PFSK-1 (cell line): ENCODE results near the gene TEX101.

Experiments
- FOXP2 ChIP-seq: optimal IDR thresholded peaks from 2 replicates; pipeline ENCODE3; 2011; ENCODE audit warnings: borderline replicate concordance, control low read depth, inconsistent platforms; ENCODE audit not compliant: insufficient read depth; ENCODE audit errors: extremely low read length, extremely low read depth
- POLR2AphosphoS5 ChIP-seq: IDR thresholded peaks from 2 replicates; pipeline ENCODE4 v1.6.1; 2012; ENCODE audit warnings: low read depth, mild to moderate bottlenecking, control low read depth, low read length, moderate library complexity
- SIN3A ChIP-seq: IDR thresholded peaks from 2 replicates; pipeline ENCODE4 v1.6.1; 2012; ENCODE audit warnings: mild to moderate bottlenecking, low read length, moderate library complexity, borderline replicate concordance; ENCODE audit not compliant: insufficient read depth
- TAF1 ChIP-seq: IDR thresholded peaks from 2 replicates; pipeline ENCODE4 v1.6.1; 2012; ENCODE audit warnings: low read length, control low read depth, borderline replicate concordance; ENCODE audit not compliant: insufficient read depth
- TF ChIP-seq, protein P1 (sequence below), 2 experiments: IDR thresholded peaks; 2 replicates each; pipeline versions ENCODE4 v1.6.1 to v1.8.0; 2011 to 2012; ENCODE audit warnings: low read depth in 2 of 2, low read length in 2 of 2, control low read depth in 1 of 2, inconsistent platforms in 1 of 2, mild to moderate bottlenecking in 1 of 2, moderate library complexity in 1 of 2; ENCODE audit not compliant: insufficient read depth in 1 of 2

The TEX101 gene

DNA sequence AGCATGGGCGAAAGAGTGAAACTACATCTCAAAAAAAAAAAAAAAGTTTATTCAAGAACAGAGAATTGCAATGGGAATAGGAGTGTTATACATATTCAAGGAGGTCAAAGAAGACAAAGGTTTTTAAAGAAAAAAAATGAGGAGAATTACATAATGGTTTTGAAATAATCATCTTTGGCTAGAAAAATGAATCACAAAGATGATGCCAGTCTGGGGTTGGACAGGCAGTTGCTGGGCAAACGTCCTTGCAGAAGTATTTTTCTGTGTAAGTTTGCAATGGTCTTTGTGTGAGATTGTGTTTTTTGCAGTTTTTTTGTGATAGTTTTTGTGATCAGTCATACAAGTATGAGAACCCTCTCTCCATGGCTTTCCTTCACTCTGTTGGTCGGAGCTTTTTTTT lies 27.0 kb downstream of the TEX101 start:
- TF ChIP-seq SIN3A, result no peak
- no peak for TF ChIP-seq FOXP2
- TF ChIP-seq, protein P1, sequence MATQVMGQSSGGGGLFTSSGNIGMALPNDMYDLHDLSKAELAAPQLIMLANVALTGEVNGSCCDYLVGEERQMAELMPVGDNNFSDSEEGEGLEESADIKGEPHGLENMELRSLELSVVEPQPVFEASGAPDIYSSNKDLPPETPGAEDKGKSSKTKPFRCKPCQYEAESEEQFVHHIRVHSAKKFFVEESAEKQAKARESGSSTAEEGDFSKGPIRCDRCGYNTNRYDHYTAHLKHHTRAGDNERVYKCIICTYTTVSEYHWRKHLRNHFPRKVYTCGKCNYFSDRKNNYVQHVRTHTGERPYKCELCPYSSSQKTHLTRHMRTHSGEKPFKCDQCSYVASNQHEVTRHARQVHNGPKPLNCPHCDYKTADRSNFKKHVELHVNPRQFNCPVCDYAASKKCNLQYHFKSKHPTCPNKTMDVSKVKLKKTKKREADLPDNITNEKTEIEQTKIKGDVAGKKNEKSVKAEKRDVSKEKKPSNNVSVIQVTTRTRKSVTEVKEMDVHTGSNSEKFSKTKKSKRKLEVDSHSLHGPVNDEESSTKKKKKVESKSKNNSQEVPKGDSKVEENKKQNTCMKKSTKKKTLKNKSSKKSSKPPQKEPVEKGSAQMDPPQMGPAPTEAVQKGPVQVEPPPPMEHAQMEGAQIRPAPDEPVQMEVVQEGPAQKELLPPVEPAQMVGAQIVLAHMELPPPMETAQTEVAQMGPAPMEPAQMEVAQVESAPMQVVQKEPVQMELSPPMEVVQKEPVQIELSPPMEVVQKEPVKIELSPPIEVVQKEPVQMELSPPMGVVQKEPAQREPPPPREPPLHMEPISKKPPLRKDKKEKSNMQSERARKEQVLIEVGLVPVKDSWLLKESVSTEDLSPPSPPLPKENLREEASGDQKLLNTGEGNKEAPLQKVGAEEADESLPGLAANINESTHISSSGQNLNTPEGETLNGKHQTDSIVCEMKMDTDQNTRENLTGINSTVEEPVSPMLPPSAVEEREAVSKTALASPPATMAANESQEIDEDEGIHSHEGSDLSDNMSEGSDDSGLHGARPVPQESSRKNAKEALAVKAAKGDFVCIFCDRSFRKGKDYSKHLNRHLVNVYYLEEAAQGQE (IDR thresholded peaks at IDR 0.05; ENCODE audit: insufficient read depth in 1 of 2, low read depth in 2 of 2, low read length in 2 of 2), result no peak

DNA sequence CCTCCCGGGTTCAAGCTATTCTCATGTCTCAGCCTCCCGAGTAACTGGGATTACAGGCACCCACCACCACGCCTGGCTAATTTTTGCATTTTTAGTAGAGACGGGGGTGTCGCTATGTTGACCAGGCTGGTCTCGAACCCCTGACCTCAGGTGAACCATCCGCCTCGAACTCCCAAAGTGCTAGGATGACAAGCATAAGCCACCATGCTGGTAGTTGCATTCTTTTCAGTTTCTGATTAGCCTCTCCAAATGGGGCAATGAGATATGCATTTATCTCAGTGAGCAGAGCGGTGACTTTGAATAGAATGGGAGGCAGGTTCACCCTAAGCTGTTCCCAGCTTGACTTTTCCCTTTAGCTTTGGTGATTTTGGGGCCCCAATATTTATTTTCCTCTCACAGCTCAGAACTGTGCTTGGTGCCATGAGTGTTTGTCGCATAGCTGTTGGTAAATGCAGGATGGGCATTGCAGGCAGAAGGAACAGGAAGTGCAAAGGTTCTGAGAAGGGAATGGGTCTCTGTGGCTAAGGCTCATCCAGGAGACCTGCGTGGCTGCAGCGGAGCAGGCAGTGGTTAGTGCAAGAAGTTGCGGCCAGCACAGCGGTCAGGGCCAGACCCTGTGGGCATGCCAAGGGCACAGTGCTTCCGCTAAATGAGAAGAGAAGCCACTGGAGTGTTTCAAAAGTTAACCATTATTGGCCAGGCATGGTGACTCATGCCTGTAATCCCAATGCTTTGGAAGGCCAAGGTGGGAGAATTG lies 30.0 kb downstream of the TEX101 start:
- TF ChIP-seq TAF1, result no peak
- TF ChIP-seq SIN3A, result no peak
- TF ChIP-seq FOXP2, result no peak
- no peak for TF ChIP-seq POLR2AphosphoS5
- TF ChIP-seq, protein P1 (IDR thresholded peaks at IDR 0.05; ENCODE audit: insufficient read depth in 1 of 2, low read depth in 2 of 2, low read length in 2 of 2), result no peak

DNA sequence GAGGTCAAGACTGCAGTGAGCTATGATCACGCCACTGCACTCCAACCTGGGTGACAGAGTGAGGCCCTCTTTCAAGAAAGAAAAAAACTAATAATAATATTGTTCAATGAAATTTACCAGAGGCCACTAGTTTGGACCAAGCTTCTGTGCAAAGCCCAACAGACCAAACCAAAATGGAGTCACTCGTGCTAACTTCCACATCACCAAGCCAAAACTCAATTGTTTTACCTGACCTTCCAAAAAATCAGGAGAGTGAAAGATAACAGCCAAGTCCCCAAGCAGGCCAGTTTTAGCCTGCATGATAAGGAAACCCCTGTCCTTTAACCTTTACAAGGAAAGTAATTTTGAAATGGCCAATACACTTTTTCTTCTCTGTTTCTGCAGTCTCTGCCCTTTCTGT lies 30.7 kb downstream of the TEX101 start:
- TF ChIP-seq POLR2AphosphoS5 (no peak), TAF1 (no peak), SIN3A (no peak), FOXP2 (no peak)
- TF ChIP-seq, protein P1 (IDR thresholded peaks at IDR 0.05; ENCODE audit: insufficient read depth in 1 of 2, low read depth in 2 of 2, low read length in 2 of 2), result no peak

DNA sequence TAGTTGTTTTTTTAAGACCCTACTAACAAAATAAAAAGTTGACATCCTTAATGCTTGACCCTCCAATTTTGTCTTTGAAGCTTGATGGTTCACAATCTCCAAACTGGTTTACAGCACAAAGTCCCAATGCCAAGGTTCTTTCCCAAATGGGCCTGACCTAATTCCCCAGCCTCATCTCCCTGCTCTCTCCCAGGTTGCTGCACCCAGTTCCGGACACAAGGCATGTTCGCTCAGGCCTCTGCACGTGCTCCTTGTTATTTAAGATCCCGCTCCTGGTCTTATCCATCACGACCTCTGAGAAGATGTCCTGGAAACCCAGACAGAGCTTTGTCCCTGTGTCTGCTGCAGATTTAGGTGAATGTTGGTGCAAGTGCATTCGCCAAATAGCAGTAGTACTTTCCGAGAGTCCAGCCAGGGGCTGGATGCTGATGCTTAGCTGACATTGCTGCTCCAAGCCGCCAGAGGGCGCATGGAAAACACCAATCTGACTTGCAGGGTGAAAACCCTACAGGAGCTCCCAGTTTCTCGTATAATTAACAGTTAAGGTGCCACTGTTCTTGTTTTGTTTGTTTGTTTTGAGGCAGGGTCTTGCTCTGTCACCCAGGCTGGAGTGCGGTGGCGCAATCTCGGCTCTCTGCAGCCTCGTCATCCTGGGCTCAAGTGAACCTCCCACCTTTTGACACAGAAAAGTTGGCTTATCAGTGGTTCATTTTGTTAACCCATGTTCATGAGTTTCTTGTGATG lies 32.2 kb downstream of the TEX101 start:
- TF ChIP-seq, protein P1 (IDR thresholded peaks at IDR 0.05; ENCODE audit: insufficient read depth in 1 of 2, low read depth in 2 of 2, low read length in 2 of 2), result no peak
- TF ChIP-seq POLR2AphosphoS5 (no peak), SIN3A (no peak), FOXP2 (no peak), TAF1 (no peak)

DNA sequence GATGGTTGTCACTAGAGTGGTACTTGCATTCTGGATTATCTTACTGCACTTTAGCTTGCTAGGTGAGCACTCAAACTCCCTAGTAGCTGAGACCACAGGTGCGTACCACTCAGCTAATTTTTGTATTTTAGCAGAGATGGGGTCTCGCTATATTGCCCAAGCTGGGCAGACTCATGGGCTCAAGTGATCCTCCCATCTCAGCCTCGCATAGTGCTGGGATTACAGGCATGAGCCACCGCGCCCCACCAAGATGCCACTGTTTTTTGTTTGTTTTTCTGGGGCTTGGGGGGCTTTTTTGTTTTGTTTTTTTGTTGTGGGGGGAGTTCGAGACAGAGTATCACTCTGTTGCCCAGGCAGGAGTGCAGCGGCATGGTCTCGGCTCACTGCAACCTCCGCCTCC lies 33.0 kb downstream of the TEX101 start:
- no peak for TF ChIP-seq POLR2AphosphoS5
- TF ChIP-seq FOXP2, result no peak
- no peak for TF ChIP-seq SIN3A
- TF ChIP-seq, protein P1 (IDR thresholded peaks at IDR 0.05; ENCODE audit: insufficient read depth in 1 of 2, low read depth in 2 of 2, low read length in 2 of 2), result no peak
- TF ChIP-seq TAF1, result no peak
